Keratinocyte (primary cell): Measurements from ENCODE around the gene KLHL15.
"Not testable (repeated sequence)": the region's sequence is repeated elsewhere in the genome, so short reads cannot be mapped to it uniquely, and the experiment has no call there.

Experiments used
- CTCF ChIP-seq, 3 experiments: IDR thresholded peaks in 1 of 3; conservative IDR thresholded peaks in 1 of 3; optimal IDR thresholded peaks in 1 of 3; 2 replicates in 2 of 3; 3 replicates in 1 of 3; pipeline versions ENCODE3 to v1.5.1; 2011; ENCODE audit warnings: low read length in 3 of 3, mild to moderate bottlenecking in 3 of 3, moderate library complexity in 2 of 3, control low read depth in 1 of 3, inconsistent platforms in 1 of 3; ENCODE audit not compliant: insufficient read depth in 2 of 3; ENCODE audit errors: extremely low read depth in 1 of 3
- EZH2 ChIP-seq: IDR thresholded peaks from one replicate; pipeline ENCODE4 v1.6.1; 2012; ENCODE audit warnings: inconsistent platforms, mild to moderate bottlenecking, low read length, moderate library complexity

GRCh38 chrX:23965630-23966029 is 61.4 kb downstream of the KLHL15 start:
- TF ChIP-seq CTCF (optimal IDR thresholded peaks at IDR 0.05 in 1 of 3, IDR thresholded peaks at IDR 0.05 in 1 of 3, conservative IDR thresholded peaks at IDR 0.05 in 1 of 3; ENCODE audit: extremely low read depth in 1 of 3, insufficient read depth in 2 of 3, low read length in 3 of 3); EZH2: not testable (repeated sequence)
